AML-193 (cell line): ENCODE results near the gene SLC35A1.
"Not testable (repeated sequence)": the region's sequence is repeated elsewhere in the genome, so short reads cannot be mapped to it uniquely, and the experiment has no call there.

ENCODE experiments used
- DNase-seq, 2 experiments: peaks; one replicate each; lab custom pipeline; 2025; lab: John Stamatoyannopoulos, UW

The SLC35A1 gene

GRCh38 chr6:87472525-87473418, at the start of gene SLC35A1:
Gene SLC35A1 (plus strand): TSS chr6:87472974. CDS start chr6:87473004, 30 bp downstream.
- DNase-seq = peak; percentile 82 to 91

- no peak for DNase-seq
Observed at GRCh38 chr6:87426789-87427188, 46.0 kb upstream of the SLC35A1 start.

GRCh38 chr6:87430499-87430898, 42.3 kb upstream of the SLC35A1 start:
- no peak for DNase-seq

- DNase-seq = no peak
Observed at GRCh38 chr6:87431263-87431662, 41.5 kb upstream of the SLC35A1 start.

GRCh38 chr6:87436435-87436834, 36.3 kb upstream of the SLC35A1 start:
- peak; percentile 62 for DNase-seq

GRCh38 chr6:87441711-87442110, 31.1 kb upstream of the SLC35A1 start:
- DNase-seq = no peak

- DNase-seq = no peak
Observed at GRCh38 chr6:87444362-87444761, 28.4 kb upstream of the SLC35A1 start.

GRCh38 chr6:87465051-87465450, 7.7 kb upstream of the SLC35A1 start:
- DNase-seq = no peak

GRCh38 chr6:87473419-87473903, 687 bp downstream of the SLC35A1 start:
- DNase-seq = peak; percentile 67

GRCh38 chr6:87481931-87482330, 9.2 kb downstream of the SLC35A1 start:
- DNase-seq = peak; percentile 80 to 87

- DNase-seq = peak; percentile 97
Observed at GRCh38 chr6:87482366-87482765, 9.6 kb downstream of the SLC35A1 start.

GRCh38 chr6:87483929-87484328, 11.2 kb downstream of the SLC35A1 start:
- DNase-seq = no peak

GRCh38 chr6:87484491-87484890, 11.7 kb downstream of the SLC35A1 start:
- no peak for DNase-seq

GRCh38 chr6:87487555-87487954, 14.8 kb downstream of the SLC35A1 start:
- no peak for DNase-seq

GRCh38 chr6:87489326-87489725, 16.6 kb downstream of the SLC35A1 start:
- not testable (repeated sequence) for DNase-seq

- DNase-seq = no peak
Observed at GRCh38 chr6:87494761-87495422, 22.1 kb downstream of the SLC35A1 start.

- DNase-seq = no peak
Observed at GRCh38 chr6:87498048-87498447, 25.3 kb downstream of the SLC35A1 start.

GRCh38 chr6:87501809-87502572, 29.2 kb downstream of the SLC35A1 start:
- DNase-seq = no peak

- no peak for DNase-seq
Observed at GRCh38 chr6:87504441-87504840, 31.7 kb downstream of the SLC35A1 start.

GRCh38 chr6:87514831-87515230, 42.1 kb downstream of the SLC35A1 start:
- no peak for DNase-seq

GRCh38 chr6:87518453-87518852, 45.7 kb downstream of the SLC35A1 start:
- no peak for DNase-seq

GRCh38 chr6:87522686-87523085, 49.9 kb downstream of the SLC35A1 start:
- no peak for DNase-seq
